Muscle layer of colon (tissue), 2 donors: ENCODE results near the gene SYPL2.
A peak's percentile ranks its signal among the peaks of the same experiment; 100 is the strongest.
"Not testable (repeated sequence)": the region's sequence is repeated elsewhere in the genome, so short reads cannot be mapped to it uniquely, and the experiment has no call there.

Source experiments
- H3K27ac ChIP-seq: one replicate; pipeline ENCODE4 v1.7.0; 2013; ENCODE audit warnings: low read depth, mild to moderate bottlenecking, low read length, moderate library complexity
- H3K27me3 ChIP-seq, 2 donors: one replicate each; pipeline ENCODE4 v1.7.0; 2013; ENCODE audit warnings: low read length in 2 of 2, mild to moderate bottlenecking in 2 of 2; ENCODE audit not compliant: insufficient read depth in 2 of 2, control insufficient read depth in 1 of 2
- H3K36me3 ChIP-seq: one replicate; pipeline ENCODE4 v1.7.0; 2013; ENCODE audit warnings: mild to moderate bottlenecking, low read length; ENCODE audit not compliant: insufficient read depth
- H3K4me1 ChIP-seq: one replicate; pipeline ENCODE4 v1.7.0; 2013; ENCODE audit warnings: mild to moderate bottlenecking, low read length; ENCODE audit not compliant: insufficient read depth
- H3K4me3 ChIP-seq, 2 donors: one replicate each; pipeline ENCODE4 v1.7.0; 2013; ENCODE audit warnings: low read length in 2 of 2, low read depth in 1 of 2, mild to moderate bottlenecking in 1 of 2, moderate library complexity in 1 of 2
- H3K9ac ChIP-seq: one replicate; pipeline ENCODE4 v1.7.0; 2013; ENCODE audit warnings: low read length
- H3K9me3 ChIP-seq: one replicate; pipeline ENCODE4 v1.7.0; 2013; ENCODE audit warnings: mild to moderate bottlenecking, low read length
- donor health status: abdominal sarcoma.
- donor health status: Adenocarcinoma of cecum.

Gene SYPL2

DNA sequence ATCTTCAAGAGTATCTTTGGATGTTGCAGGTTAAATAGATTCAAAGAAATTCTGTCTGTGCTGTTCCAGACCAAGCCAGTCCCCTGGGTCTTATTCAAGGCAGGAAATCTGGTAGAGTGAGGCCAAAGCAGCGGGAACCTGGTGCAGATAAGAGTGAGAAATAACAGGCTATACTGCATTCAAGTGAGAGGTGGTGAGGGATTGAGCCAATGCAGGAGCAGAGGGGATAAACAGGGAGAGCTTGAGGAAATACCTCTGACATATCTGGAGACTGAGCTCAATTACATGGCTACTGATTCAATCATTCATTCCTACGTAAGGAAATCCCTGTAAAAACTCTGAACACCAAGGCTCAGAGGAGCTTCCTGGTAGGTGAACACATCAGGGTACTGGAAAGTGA, 22.9 kb upstream of the SYPL2 start:
- Histone ChIP-seq H3K27me3 (no peaks in the 10 kb centered on the region), H3K4me1 (no peaks in the 10 kb centered on the region), H3K9me3 (no peaks in the 10 kb centered on the region), H3K9ac (no peak overlapping the region), H3K27ac (no peak overlapping the region), H3K4me3 (no peak overlapping the region), H3K36me3 (no peaks in the 10 kb centered on the region)

DNA sequence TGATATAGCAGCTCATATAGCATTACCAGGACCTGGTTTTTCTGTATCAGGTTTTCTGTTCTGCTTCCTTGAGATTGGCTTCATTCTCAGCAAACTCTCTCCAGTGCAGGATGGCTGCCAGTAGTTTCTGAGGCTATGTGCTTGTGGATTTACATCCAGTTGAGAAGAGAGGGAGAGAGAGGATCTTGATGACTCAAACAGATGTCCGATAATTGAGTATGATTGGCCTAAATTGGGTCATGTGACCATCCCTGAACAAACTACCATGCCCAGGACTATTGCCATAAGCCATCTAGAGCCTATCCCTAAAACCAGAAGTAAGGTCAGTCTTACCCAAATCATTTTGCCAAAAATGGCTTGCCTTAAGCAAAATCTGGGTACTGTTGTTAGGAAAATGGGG, 22.0 kb upstream of the SYPL2 start:
- no peak overlapping the region for H3K27ac ChIP-seq
- no peaks in the 10 kb centered on the region for H3K9me3 ChIP-seq
- H3K9ac ChIP-seq: no peak overlapping the region
- H3K4me3 ChIP-seq: no peak overlapping the region
- no peaks in the 10 kb centered on the region for H3K4me1 ChIP-seq
- no peaks in the 10 kb centered on the region for H3K27me3 ChIP-seq
- H3K36me3 ChIP-seq: no peaks in the 10 kb centered on the region

DNA sequence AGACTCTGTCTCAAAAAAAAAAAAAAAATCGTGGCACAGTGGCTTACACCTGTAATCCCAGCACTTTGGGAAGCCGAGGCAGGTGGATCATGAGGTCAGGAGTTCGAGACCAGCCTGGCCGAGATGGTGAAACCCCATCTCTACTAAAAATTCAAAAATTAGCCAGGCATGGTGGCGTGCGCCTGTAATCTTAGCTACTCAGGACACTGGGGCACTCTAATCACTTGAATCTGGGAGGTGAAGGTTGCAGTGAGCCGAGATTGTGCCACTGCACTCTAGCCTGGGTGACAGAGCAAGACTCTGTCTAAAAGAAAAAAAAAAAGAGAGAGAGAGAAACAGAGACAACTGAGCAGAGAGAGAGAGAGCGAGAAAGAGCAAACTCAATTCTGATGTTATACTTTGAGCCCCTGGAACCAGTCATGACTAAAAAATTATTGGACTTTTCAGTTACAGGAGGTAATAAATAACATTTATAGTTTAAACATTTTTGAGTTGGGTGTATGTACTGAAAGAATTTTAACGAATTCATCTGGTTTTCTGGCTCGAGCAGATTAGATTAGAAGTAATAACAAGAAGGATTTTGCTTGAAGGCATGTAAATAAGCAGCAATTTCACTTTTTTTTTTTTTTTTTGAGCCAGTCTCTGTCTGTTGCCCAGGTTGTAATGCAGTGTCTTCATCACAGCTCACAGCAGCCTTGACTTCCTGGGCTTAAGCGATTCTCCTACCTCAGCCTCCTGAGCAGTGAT, 20.2 kb upstream of the SYPL2 start:
- not testable (repeated sequence) for H3K9me3 ChIP-seq, H3K4me1 ChIP-seq, H3K27me3 ChIP-seq, H3K9ac ChIP-seq, H3K36me3 ChIP-seq, H3K27ac ChIP-seq, H3K4me3 ChIP-seq

DNA sequence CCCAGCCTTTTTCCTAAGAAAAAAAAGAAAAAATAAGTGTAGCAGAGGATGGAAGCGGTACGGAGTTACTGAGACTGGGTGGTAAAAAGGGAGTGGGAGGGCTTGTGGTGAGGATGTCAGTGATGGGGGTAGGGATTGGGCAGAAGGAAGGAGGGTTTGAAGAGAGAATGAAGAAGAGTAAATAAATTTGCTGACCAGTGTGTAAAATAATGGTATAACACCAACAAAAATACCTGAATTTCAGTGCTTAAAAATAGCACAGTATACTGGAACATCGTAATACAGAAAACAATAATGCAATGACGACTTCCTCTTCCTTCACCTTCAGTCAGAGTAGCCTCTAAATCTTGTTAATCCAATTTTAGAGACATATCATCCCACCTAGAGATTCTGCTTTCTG, 18.8 kb upstream of the SYPL2 start:
- H3K36me3 ChIP-seq: no peaks in the 10 kb centered on the region
- no peaks in the 10 kb centered on the region for H3K4me1 ChIP-seq
- H3K9me3 ChIP-seq: no peaks in the 10 kb centered on the region
- H3K27ac ChIP-seq: no peak overlapping the region
- H3K9ac ChIP-seq: no peak overlapping the region
- H3K4me3 ChIP-seq: no peak overlapping the region
- H3K27me3 ChIP-seq: no peaks in the 10 kb centered on the region

DNA sequence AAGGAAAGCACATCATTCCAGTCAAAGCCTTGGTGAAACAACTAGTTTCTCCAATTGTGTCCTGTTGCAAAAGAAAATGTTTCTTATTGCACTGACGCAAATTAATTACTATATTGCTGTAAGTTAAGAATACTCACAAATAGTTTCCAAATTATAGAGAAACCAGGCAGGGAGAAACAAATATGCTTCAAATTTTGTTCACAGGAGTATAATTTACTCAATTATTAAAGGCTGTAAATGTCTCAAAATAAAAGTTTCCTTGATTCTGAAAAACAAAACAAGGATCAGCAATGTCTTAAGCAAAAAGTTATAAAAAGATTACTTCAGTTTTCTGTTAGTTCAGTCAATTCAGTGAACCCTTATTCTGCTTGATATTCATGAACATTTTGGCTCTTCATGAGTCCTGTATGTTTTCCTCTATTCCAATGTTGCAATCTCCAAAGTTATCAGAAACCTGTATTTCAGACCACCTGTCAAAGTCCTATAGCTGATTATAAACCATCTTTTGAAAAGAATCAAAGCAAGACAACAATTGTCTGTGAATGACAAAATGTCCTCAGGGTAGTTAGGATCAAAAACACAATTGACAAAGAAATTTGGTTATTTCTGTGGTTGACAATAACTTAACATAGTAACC, 11.7 kb upstream of the SYPL2 start:
- no peak overlapping the region for H3K4me3 ChIP-seq
- H3K27me3 ChIP-seq: no peaks in the 10 kb centered on the region
- H3K36me3 ChIP-seq: no peaks in the 10 kb centered on the region
- H3K9ac ChIP-seq: no peak overlapping the region
- no peaks in the 10 kb centered on the region for H3K9me3 ChIP-seq
- H3K27ac ChIP-seq: no peak overlapping the region
- no peaks in the 10 kb centered on the region for H3K4me1 ChIP-seq

DNA sequence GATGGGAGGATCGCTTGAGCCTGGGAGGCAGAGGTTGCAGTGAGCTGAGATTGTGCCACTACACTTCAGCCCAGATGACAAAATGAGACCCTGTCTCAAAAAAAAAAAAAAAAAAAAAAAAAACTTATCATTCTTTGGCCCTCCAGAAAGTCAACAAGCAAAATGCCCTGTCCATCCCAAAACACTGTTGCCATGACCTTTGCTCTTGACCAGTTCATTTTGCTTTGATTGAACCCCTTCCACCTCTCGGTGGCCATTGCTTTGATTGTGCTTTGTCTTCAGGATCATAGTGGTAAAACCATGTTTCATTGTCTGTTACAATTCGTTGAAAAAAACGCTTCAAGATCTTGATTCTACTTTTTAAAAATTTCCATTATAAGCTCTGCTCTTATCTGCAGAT, 8.5 kb upstream of the SYPL2 start:
- Histone ChIP-seq H3K27ac (no peak overlapping the region), H3K9me3 (no peaks in the 10 kb centered on the region), H3K27me3 (no peaks in the 10 kb centered on the region)

DNA sequence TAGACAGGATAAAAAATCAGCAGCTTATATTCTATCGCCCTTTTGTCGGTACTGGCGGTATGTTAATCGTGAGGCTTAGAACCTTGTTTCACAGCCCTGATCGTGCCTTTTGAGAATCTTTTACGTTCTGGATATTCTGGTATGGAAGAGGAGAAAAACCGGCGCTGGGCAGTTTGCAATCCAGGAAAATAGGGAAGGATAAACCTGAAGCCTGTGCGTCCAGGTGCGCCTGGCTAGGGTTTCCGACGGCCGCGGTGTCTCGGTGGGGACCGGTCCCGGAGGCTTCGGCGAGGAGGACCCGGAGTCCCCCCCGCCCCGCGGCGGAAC, 258 bp upstream of the SYPL2 start:
- Histone ChIP-seq H3K9ac (peak overlapping the region; percentile 50), H3K27ac (peak overlapping the region; percentile 76), H3K4me3 (peak overlapping the region; percentile 64 to 84), H3K27me3 (peaks cover 0 to 4% of the 10 kb centered on the region in 2 donors), H3K36me3 (no peaks in the 10 kb centered on the region), H3K9me3 (no peaks in the 10 kb centered on the region), H3K4me1 (peaks cover 9% of the 10 kb centered on the region)

More for the DNA sequence above, 8.5 kb upstream of the SYPL2 start:
- no peak overlapping the region for H3K9ac ChIP-seq
- H3K4me3 ChIP-seq: no peak overlapping the region
- H3K4me1 ChIP-seq: no peaks in the 10 kb centered on the region
- H3K36me3 ChIP-seq: no peaks in the 10 kb centered on the region

DNA sequence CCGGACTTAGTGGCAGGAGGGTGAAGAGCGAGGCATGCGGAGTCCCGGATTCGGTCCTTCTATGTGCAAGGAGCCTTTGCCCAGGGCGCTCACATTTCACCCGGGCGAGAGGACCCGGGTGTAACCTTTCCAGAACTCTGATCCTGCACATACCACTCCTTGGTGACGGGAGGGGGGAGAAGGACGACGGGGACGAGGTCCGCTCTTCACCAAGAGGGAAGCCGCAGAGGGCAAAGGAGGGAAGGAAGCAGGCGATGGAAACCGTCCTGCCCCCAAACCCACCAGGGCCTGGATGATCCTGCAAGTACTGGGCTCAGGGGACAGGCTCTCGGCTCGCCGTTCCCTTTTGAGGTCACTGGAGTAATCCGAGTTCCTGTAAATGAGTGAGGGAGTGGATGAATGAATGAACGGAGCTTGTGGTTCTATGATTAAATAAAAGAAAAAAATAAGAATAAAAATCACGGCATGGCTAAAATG, 993 bp downstream of the SYPL2 start:
- Histone ChIP-seq H3K4me3 (no peak overlapping the region), H3K36me3 (no peaks in the 10 kb centered on the region), H3K27me3 (peaks cover 0 to 4% of the 10 kb centered on the region in 2 donors), H3K4me1 (peaks cover 9% of the 10 kb centered on the region), H3K27ac (no peak overlapping the region), H3K9ac (no peak overlapping the region), H3K9me3 (no peaks in the 10 kb centered on the region)

DNA sequence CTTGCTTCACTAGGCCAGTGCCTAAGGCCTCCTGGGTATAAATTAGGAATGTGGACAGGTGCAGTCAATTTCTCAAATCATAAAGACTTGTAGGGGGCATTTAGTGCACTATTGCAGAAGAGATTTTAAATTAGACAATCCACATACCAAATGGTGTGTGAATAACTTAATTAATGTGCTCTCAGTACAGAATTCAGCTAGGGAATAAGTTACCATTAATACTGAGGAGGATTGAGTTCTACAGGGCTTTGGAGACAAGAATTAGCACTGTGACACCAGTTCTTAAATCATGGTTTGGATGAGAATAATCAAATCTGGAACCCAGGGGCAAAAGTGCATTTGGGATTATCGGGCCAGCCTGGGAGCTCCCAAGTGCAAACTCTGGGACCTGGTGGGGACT, 1.7 kb downstream of the SYPL2 start:
- no peak overlapping the region for H3K27ac ChIP-seq
- H3K4me1 ChIP-seq: peaks cover 9% of the 10 kb centered on the region
- H3K9me3 ChIP-seq: no peaks in the 10 kb centered on the region
- H3K36me3 ChIP-seq: no peaks in the 10 kb centered on the region
- no peak overlapping the region for H3K9ac ChIP-seq
- peaks cover 0 to 4% of the 10 kb centered on the region in 2 donors for H3K27me3 ChIP-seq
- no peak overlapping the region for H3K4me3 ChIP-seq

DNA sequence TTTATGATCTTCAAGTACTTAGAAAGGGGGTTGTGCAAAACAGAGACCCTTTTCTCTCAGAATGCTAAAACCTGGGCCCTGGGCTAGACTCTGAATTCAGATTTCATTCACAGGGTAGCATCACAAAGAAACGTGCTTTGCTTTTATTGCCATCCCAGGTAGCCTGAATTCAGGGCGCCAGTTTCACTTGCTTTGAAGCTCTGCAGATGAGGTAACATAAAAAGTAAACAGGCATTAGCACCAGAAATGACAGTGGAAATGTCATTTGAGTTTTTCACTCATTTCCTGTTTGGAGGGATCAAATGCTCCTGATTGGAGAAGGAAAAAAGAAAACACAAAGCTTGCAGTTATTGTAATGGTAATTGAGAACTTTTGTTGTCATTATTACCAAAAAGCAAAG, 2.6 kb downstream of the SYPL2 start:
- H3K9me3 ChIP-seq: no peaks in the 10 kb centered on the region
- H3K36me3 ChIP-seq: no peaks in the 10 kb centered on the region
- H3K9ac ChIP-seq: no peak overlapping the region
- H3K4me3 ChIP-seq: no peak overlapping the region
- peaks cover 9% of the 10 kb centered on the region for H3K4me1 ChIP-seq
- H3K27ac ChIP-seq: no peak overlapping the region
- H3K27me3 ChIP-seq: peaks cover 0 to 4% of the 10 kb centered on the region in 2 donors

DNA sequence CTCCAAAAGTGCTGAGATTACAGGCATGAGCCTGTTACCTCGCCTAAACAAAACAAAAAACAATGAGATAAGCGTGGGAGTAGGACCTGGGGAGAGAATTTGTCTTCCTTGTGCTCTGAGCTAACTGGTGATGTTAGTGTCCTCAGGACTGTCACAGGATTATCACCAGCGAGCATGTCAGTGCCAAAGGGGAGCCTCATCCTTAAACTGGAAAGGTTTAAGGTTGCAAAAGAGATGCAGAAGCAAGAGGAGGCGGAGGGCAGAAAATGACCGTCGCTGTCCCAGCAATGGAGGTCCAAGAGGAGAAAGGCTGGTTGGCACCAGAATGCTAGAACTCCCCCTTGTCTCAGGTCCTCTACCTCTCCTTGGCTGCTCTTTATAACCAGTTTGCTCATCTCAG, 3.9 kb downstream of the SYPL2 start:
- Histone ChIP-seq H3K4me1 (peaks cover 7% of the 10 kb centered on the region), H3K9me3 (no peaks in the 10 kb centered on the region)

DNA sequence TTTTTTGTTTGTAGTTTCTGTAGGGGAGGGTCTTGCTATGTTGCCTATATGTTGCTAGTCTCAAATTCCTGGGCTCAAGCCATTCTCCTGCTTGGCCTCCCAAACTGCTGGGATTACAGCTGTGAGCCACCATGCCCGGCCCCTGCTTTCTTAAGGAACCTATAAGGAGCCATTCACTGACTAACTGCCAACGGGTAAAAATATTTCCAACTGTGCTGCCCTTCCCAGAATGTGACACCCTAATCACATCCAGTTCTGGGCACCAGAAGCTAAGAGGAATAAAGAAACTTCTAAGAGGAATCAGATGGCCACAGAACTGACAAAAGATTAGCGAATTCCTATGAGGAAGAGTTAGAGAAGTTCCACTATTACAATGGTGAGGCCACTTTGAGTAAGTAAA, 6.4 kb downstream of the SYPL2 start:
- no peaks in the 10 kb centered on the region for H3K36me3 ChIP-seq
- H3K4me3 ChIP-seq: no peak overlapping the region
- H3K27ac ChIP-seq: no peak overlapping the region
- H3K27me3 ChIP-seq: no peaks in the 10 kb centered on the region
- H3K9ac ChIP-seq: no peak overlapping the region
- H3K4me1 ChIP-seq: no peaks in the 10 kb centered on the region
- no peaks in the 10 kb centered on the region for H3K9me3 ChIP-seq

More for the DNA sequence above, 3.9 kb downstream of the SYPL2 start:
- Histone ChIP-seq H3K27me3 (peaks cover 0 to 4% of the 10 kb centered on the region in 2 donors), H3K9ac (no peak overlapping the region), H3K36me3 (no peaks in the 10 kb centered on the region), H3K27ac (no peak overlapping the region), H3K4me3 (no peak overlapping the region)
